Hepatocyte (in vitro differentiated cells): ENCODE measurements around the gene WIPF3. TPM values are rescaled to one million over a fixed set of nuclear protein-coding genes. Genes with fewer than 3 reads are reported as not detected.

Experiments
- DNase-seq: peaks from one replicate; pipeline ENCODE4 v3.0.0-alpha.2; 2016; ENCODE audit warnings: low spot score
- H2AFZ ChIP-seq: fragments of 200-600 bp; sonication (generic); 2 replicates; pipeline ENCODE4 v1.6.0; 2016; ENCODE audit warnings: antibody characterized with exemption, mild to moderate bottlenecking
- H3K27ac ChIP-seq: fragments of 200-600 bp; sonication (generic); 2 replicates; pipeline ENCODE4 v1.5.1; 2016; ENCODE audit warnings: mild to moderate bottlenecking
- H3K27me3 ChIP-seq: fragments of 200-600 bp; sonication (generic); 2 replicates; pipeline ENCODE4 v1.6.1; 2016
- H3K36me3 ChIP-seq: fragments of 200-600 bp; sonication (generic); replicated peaks from 2 replicates; pipeline ENCODE4 v1.5.1; 2016; ENCODE audit warnings: low read depth; ENCODE audit not compliant: insufficient read depth
- H3K4me1 ChIP-seq: fragments of 200-600 bp; sonication (generic); 2 replicates; pipeline ENCODE4 v1.5.1; 2016; ENCODE audit warnings: mild to moderate bottlenecking, moderate library complexity; ENCODE audit not compliant: insufficient read depth
- H3K4me2 ChIP-seq: fragments of 200-600 bp; sonication (generic); 2 replicates; pipeline ENCODE4 v1.6.0; 2016
- H3K4me3 ChIP-seq: fragments of 200-600 bp; sonication (generic); 2 replicates; pipeline ENCODE4 v1.5.1; 2016; ENCODE audit warnings: mild to moderate bottlenecking
- H3K79me2 ChIP-seq: fragments of 200-600 bp; sonication (generic); 2 replicates; pipeline ENCODE4 v1.6.0; 2017; ENCODE audit warnings: mild to moderate bottlenecking
- H3K9me2 ChIP-seq: fragments of 200-600 bp; sonication (generic); replicated peaks from 2 replicates; pipeline ENCODE4 v1.6.0; 2017; ENCODE audit warnings: mild to moderate bottlenecking; ENCODE audit not compliant: insufficient read depth
- H3K9me3 ChIP-seq: fragments of 200-600 bp; sonication (generic); 2 replicates; pipeline ENCODE4 v1.5.1; 2016; ENCODE audit warnings: low read depth, mild to moderate bottlenecking
- H4K20me1 ChIP-seq: fragments of 200-600 bp; sonication (generic); 2 replicates; pipeline ENCODE4 v1.6.0; 2016; ENCODE audit warnings: mild to moderate bottlenecking; ENCODE audit not compliant: insufficient read depth, poor library complexity, severe bottlenecking
- CTCF ChIP-seq: fragments of 200-600 bp; sonication (generic); IDR thresholded peaks from 2 replicates; pipeline ENCODE4 v1.5.1; 2016; ENCODE audit warnings: antibody characterized with exemption, mild to moderate bottlenecking; ENCODE audit not compliant: poor library complexity
- EZH2 ChIP-seq: fragments of 200-600 bp; sonication (generic); IDR thresholded peaks from 2 replicates; pipeline ENCODE4 v1.6.1; 2016; ENCODE audit warnings: antibody characterized with exemption, mild to moderate bottlenecking, borderline replicate concordance
- EZH2phosphoT487 ChIP-seq: fragments of 200-600 bp; sonication (generic); IDR thresholded peaks from one replicate; pipeline ENCODE4 v1.6.1; 2018; ENCODE audit warnings: antibody characterized with exemption, mild to moderate bottlenecking, low read depth, moderate library complexity; ENCODE audit not compliant: unreplicated experiment, severe bottlenecking
- WGBS: methylation state at CpG from one replicate; pipeline ENCODE4 v1.1.6; 2016; ENCODE audit warnings: low lambda C conversion rate; ENCODE audit errors: missing lambda C conversion rate; 5-methylcytosine and 5-hydroxymethylcytosine counted together
- polyA plus RNA-seq: library from polyadenylated mRNA; unstranded; fragments of >200 nt; fragmentation: Nextera tagmentation; extraction: Ambion mirVana; gene quantifications from 2 replicates; pipeline ENCODE4 v1.2.1, GENCODE V29; 2016
- total RNA-seq: library from RNA; depleted of rRNA; stranded (reverse); fragments of >200 nt; gene quantifications from 2 replicates; pipeline ENCODE4 v1.2.3, GENCODE V29; 2014

The WIPF3 gene
- total and polyA plus RNA-seq, 2 experiments from 2014 or later, result 0.98 to 2.4 TPM

- Histone ChIP-seq H4K20me1 (no peaks in the 10 kb centered on the region), H2AFZ (no peak overlapping the region), H3K4me3 (no peak overlapping the region), H3K4me1 (peaks cover 44% of the 10 kb centered on the region), H3K36me3 (no peaks in the 10 kb centered on the region), H3K27me3 (no peaks in the 10 kb centered on the region), H3K27ac (peak overlapping the region; percentile 15), H3K4me2 (no peak overlapping the region), H3K9me3 (no peaks in the 10 kb centered on the region), H3K79me2 (no peaks in the 10 kb centered on the region), H3K9me2 (no peaks in the 10 kb centered on the region)
- no peak for TF ChIP-seq CTCF
- DNase-seq, result no peak
- WGBS, result 81% methylated on average over 4 of the region's 4 CpGs
Observed at GRCh38 chr7:29858191-29858951, 52.1 kb downstream of the WIPF3 start.

GRCh38 chr7:29859104-29859503 is 52.8 kb downstream of the WIPF3 start:
- no peaks in the 10 kb centered on the region for H3K36me3 ChIP-seq
- H3K79me2 ChIP-seq, result no peaks in the 10 kb centered on the region
- TF ChIP-seq EZH2phosphoT487 (no peak), EZH2 (no peak), CTCF (no peak)
- no peak for DNase-seq
- 87% methylated on average over 5 of the region's 5 CpGs for WGBS
- H4K20me1 ChIP-seq, result no peaks in the 10 kb centered on the region
- peaks cover 37% of the 10 kb centered on the region for H3K4me1 ChIP-seq
- H2AFZ ChIP-seq, result no peak overlapping the region
- no peaks in the 10 kb centered on the region for H3K9me2 ChIP-seq
- H3K27ac ChIP-seq, result peak overlapping the region; percentile 15
- no peak overlapping the region for H3K4me3 ChIP-seq
- H3K9me3 ChIP-seq, result no peaks in the 10 kb centered on the region
- H3K4me2 ChIP-seq, result no peak overlapping the region
- H3K27me3 ChIP-seq, result no peaks in the 10 kb centered on the region

- no peak for DNase-seq
- H3K9me3 ChIP-seq, result no peaks in the 10 kb centered on the region
- no peaks in the 10 kb centered on the region for H3K79me2 ChIP-seq
- no peaks in the 10 kb centered on the region for H3K27me3 ChIP-seq
- no peak overlapping the region for H3K4me2 ChIP-seq
- no peak overlapping the region for H3K27ac ChIP-seq
- 88% methylated on average over 4 of the region's 4 CpGs for WGBS
- TF ChIP-seq EZH2, result no peak
- TF ChIP-seq EZH2phosphoT487, result no peak
- no peak for TF ChIP-seq CTCF
- no peak overlapping the region for H2AFZ ChIP-seq
- H3K4me1 ChIP-seq, result peaks cover 33% of the 10 kb centered on the region
- no peaks in the 10 kb centered on the region for H4K20me1 ChIP-seq
- no peaks in the 10 kb centered on the region for H3K36me3 ChIP-seq
- no peak overlapping the region for H3K4me3 ChIP-seq
- no peaks in the 10 kb centered on the region for H3K9me2 ChIP-seq
Observed at GRCh38 chr7:29859524-29860185, 53.3 kb downstream of the WIPF3 start.
